Measurements from ENCODE around the gene ZNF30. TPM values are rescaled to one million over a fixed set of nuclear protein-coding genes. Genes with fewer than 3 reads are reported as not detected.

ZNF30 gene
- total RNA-seq, 1 donor from 2014 or later: 10.3 TPM

GRCh38 chr19:34957830-34958751, 31.4 kb downstream of the ZNF30 start:
- no peaks in the 10 kb centered on the region for H4K20me1 ChIP-seq (ENCODE audit: low read depth)
- TF ChIP-seq EZH2 (IDR thresholded peaks at IDR 0.05) (no peak), EZH2phosphoT487 (IDR thresholded peaks at IDR 0.05) (no peak), CTCF (IDR thresholded peaks at IDR 0.05) (no peak)
- H3K4me3 ChIP-seq: no peak overlapping the region
- peaks cover 6% of the 10 kb centered on the region for H3K27me3 ChIP-seq
- H3K4me1 Mint-ChIP-seq: peaks cover 9% of the 10 kb centered on the region
- H3K4me3 Mint-ChIP-seq: no peak overlapping the region
- no peak overlapping the region for H3K9ac ChIP-seq
- H3K79me2 ChIP-seq (ENCODE audit: low read depth): no peaks in the 10 kb centered on the region
- H3K9me3 Mint-ChIP-seq: peaks cover 82% of the 10 kb centered on the region
- no peak overlapping the region for H3K4me2 ChIP-seq
- H3K27ac Mint-ChIP-seq: no peak overlapping the region
- peaks cover 9% of the 10 kb centered on the region for H3K27me3 Mint-ChIP-seq (ENCODE audit: insufficient read depth, low read depth)
- DNase-seq (ENCODE audit: low spot score): no peak
- peaks cover 23% of the 10 kb centered on the region for H3K36me3 ChIP-seq
- H3F3A ChIP-seq (ENCODE audit: low read depth): peaks cover 6% of the 10 kb centered on the region
- no peak overlapping the region for H2AFZ ChIP-seq (replicated peaks)
- no peak overlapping the region for H3K27ac ChIP-seq
- peaks cover 35% of the 10 kb centered on the region for H3K9me3 ChIP-seq (ENCODE audit: low read depth)
- H3K36me3 Mint-ChIP-seq: peaks cover 65% of the 10 kb centered on the region
- H3K4me1 ChIP-seq: no peaks in the 10 kb centered on the region

- Histone ChIP-seq H3K9me3 (ENCODE audit: low read depth) (peaks cover 29% of the 10 kb centered on the region), H2AFZ (replicated peaks) (no peak overlapping the region), H3K4me1 (no peaks in the 10 kb centered on the region), H3K79me2 (ENCODE audit: low read depth) (no peaks in the 10 kb centered on the region), H3K9ac (no peak overlapping the region), H3K36me3 (peaks cover 23% of the 10 kb centered on the region), H3K27ac (no peak overlapping the region), H3K27me3 (peaks cover 13% of the 10 kb centered on the region), H4K20me1 (ENCODE audit: low read depth) (no peaks in the 10 kb centered on the region), H3K4me2 (no peak overlapping the region), H3F3A (ENCODE audit: low read depth) (peaks cover 6% of the 10 kb centered on the region), H3K4me3 (no peak overlapping the region)
- Mint-ChIP-seq H3K36me3 (peaks cover 64% of the 10 kb centered on the region), H3K4me3 (no peak overlapping the region), H3K27ac (no peak overlapping the region), H3K9me3 (peaks cover 75% of the 10 kb centered on the region), H3K27me3 (ENCODE audit: insufficient read depth, low read depth) (peaks cover 9% of the 10 kb centered on the region), H3K4me1 (peaks cover 12% of the 10 kb centered on the region)
- DNase-seq (ENCODE audit: low spot score): no peak
- TF ChIP-seq EZH2 (IDR thresholded peaks at IDR 0.05): no peak
- TF ChIP-seq EZH2phosphoT487 (IDR thresholded peaks at IDR 0.05): no peak
- no peak for TF ChIP-seq CTCF (IDR thresholded peaks at IDR 0.05)
These were observed 32.3 kb downstream of the ZNF30 start for GRCh38 chr19:34959021-34959420.

- no peak overlapping the region for H3K27ac ChIP-seq
- no peak overlapping the region for H3K4me2 ChIP-seq
- no peaks in the 10 kb centered on the region for H4K20me1 ChIP-seq (ENCODE audit: low read depth)
- Mint-ChIP-seq H3K36me3 (peaks cover 59% of the 10 kb centered on the region), H3K4me3 (peak overlapping the region; percentile 64), H3K9me3 (peaks cover 67% of the 10 kb centered on the region), H3K27me3 (ENCODE audit: insufficient read depth, low read depth) (peaks cover 9% of the 10 kb centered on the region), H3K4me1 (peaks cover 12% of the 10 kb centered on the region), H3K27ac (no peak overlapping the region)
- H3K36me3 ChIP-seq: peaks cover 23% of the 10 kb centered on the region
- H3K4me3 ChIP-seq: no peak overlapping the region
- H3F3A ChIP-seq (ENCODE audit: low read depth): peaks cover 6% of the 10 kb centered on the region
- peaks cover 26% of the 10 kb centered on the region for H3K9me3 ChIP-seq (ENCODE audit: low read depth)
- no peak overlapping the region for H2AFZ ChIP-seq (replicated peaks)
- TF ChIP-seq EZH2phosphoT487 (IDR thresholded peaks at IDR 0.05) (no peak), EZH2 (IDR thresholded peaks at IDR 0.05) (no peak), CTCF (IDR thresholded peaks at IDR 0.05) (no peak)
- DNase-seq (ENCODE audit: low spot score): no peak
- H3K9ac ChIP-seq: no peak overlapping the region
- H3K79me2 ChIP-seq (ENCODE audit: low read depth): no peaks in the 10 kb centered on the region
- peaks cover 13% of the 10 kb centered on the region for H3K27me3 ChIP-seq
- H3K4me1 ChIP-seq: no peaks in the 10 kb centered on the region
These were observed 33.6 kb downstream of the ZNF30 start for GRCh38 chr19:34960103-34960805.

Measured in neural progenitor cell (in vitro differentiated cells).